IMR-90 (cell line): Measurements from ENCODE around the gene FEV. TPM values are rescaled to one million over a fixed set of nuclear protein-coding genes. Genes with fewer than 3 reads are reported as not detected.

Experiments
- ATAC-seq: fragments of 200-7000 bp; cut with Tn5 transposase; 2 replicates; pipeline ENCODE4 v1.9.1; 2020; ENCODE audit warnings: low read depth, mild to moderate bottlenecking, moderate library complexity
- BruUV-seq: library from RNA; stranded (reverse); fragments of 400-500 nt; replicated peaks from 2 replicates; lab custom pipeline; 2021; lab: Mats Ljungman, UMichigan
- CTCF ChIA-PET: fragments of 300-600 bp; formaldehyde crosslinking; extraction: SDS; loops from one replicate; lab custom pipeline; 2021; ENCODE audit warnings: antibody characterized with exemption; lab: Yijun Ruan, JAX
- POLR2A ChIA-PET: fragments of 300-600 bp; sonication (Branson Sonifier 250); formaldehyde crosslinking; loops from one replicate; lab custom pipeline; 2022; ENCODE audit warnings: antibody characterized with exemption; ENCODE audit not compliant: unreplicated experiment; lab: Charles Lee
- DNase-seq: peaks from one replicate; pipeline ENCODE4 v3.0.0; 2013
- H2AFZ ChIP-seq: replicated peaks from 2 replicates; pipeline ENCODE3; 2013; ENCODE audit warnings: low read length, mild to moderate bottlenecking; ENCODE audit not compliant: poor library complexity
- H2AK5ac ChIP-seq: 2 replicates; pipeline ENCODE4 v1.6.1; 2013; ENCODE audit warnings: low read depth, low read length, inconsistent platforms
- H2AK9ac ChIP-seq: replicated peaks from 2 replicates; pipeline ENCODE3; 2013; ENCODE audit warnings: mild to moderate bottlenecking, low read depth, low read length, moderate library complexity; ENCODE audit not compliant: poor library complexity
- H2BK120ac ChIP-seq: 2 replicates; pipeline ENCODE4 v1.6.1; 2013; ENCODE audit warnings: low read depth, low read length, inconsistent platforms
- H2BK15ac ChIP-seq: 3 replicates; pipeline ENCODE4 v1.6.1; 2013; ENCODE audit warnings: low read depth, low read length, inconsistent platforms
- H2BK20ac ChIP-seq: 2 replicates; pipeline ENCODE4 v1.6.1; 2013; ENCODE audit warnings: low read depth, mild to moderate bottlenecking, inconsistent platforms, low read length, moderate library complexity
- H2BK5ac ChIP-seq: 2 replicates; pipeline ENCODE4 v1.6.1; 2013; ENCODE audit warnings: mild to moderate bottlenecking, low read depth, low read length, inconsistent platforms; ENCODE audit not compliant: poor library complexity, severe bottlenecking
- H3K14ac ChIP-seq: replicated peaks from 2 replicates; pipeline ENCODE4 v1.6.1; 2013; ENCODE audit warnings: low read depth, low read length, inconsistent platforms
- H3K18ac ChIP-seq: 2 replicates; pipeline ENCODE4 v1.6.1; 2013; ENCODE audit warnings: low read depth, low read length, control low read depth
- H3K23ac ChIP-seq: 2 replicates; pipeline ENCODE4 v1.6.1; 2013; ENCODE audit warnings: low read depth, low read length, inconsistent platforms
- H3K27ac ChIP-seq: 2 replicates; pipeline ENCODE4 v1.5.1; 2013; ENCODE audit warnings: mild to moderate bottlenecking, control low read depth, low read length; ENCODE audit not compliant: insufficient read depth
- H3K27me3 ChIP-seq: 2 replicates; pipeline ENCODE4 v1.6.1; 2013; ENCODE audit warnings: low read length; ENCODE audit not compliant: control insufficient read depth, insufficient read depth
- H3K36me3 ChIP-seq: 2 replicates; pipeline ENCODE4 v1.6.1; 2013; ENCODE audit warnings: low read length, mixed read lengths; ENCODE audit not compliant: control insufficient read depth, insufficient read depth
- H3K4ac ChIP-seq: 2 replicates; pipeline ENCODE4 v1.6.1; 2013; ENCODE audit warnings: low read depth, low read length, inconsistent platforms
- H3K4me1 ChIP-seq: 2 replicates; pipeline ENCODE4 v1.6.1; 2013; ENCODE audit warnings: low read length, mixed read lengths; ENCODE audit not compliant: control insufficient read depth, insufficient read depth
- H3K4me2 ChIP-seq: 2 replicates; pipeline ENCODE4 v1.6.1; 2013; ENCODE audit warnings: low read depth, mild to moderate bottlenecking, control low read depth, low read length, moderate library complexity
- H3K4me3 ChIP-seq: 2 replicates; pipeline ENCODE4 v1.5.1; 2013; ENCODE audit warnings: low read depth, mild to moderate bottlenecking, control low read depth, low read length, moderate library complexity; ENCODE audit not compliant: insufficient read depth
- H3K56ac ChIP-seq: 2 replicates; pipeline ENCODE4 v1.6.1; 2013; ENCODE audit warnings: low read length, inconsistent platforms; ENCODE audit not compliant: insufficient read depth; ENCODE audit errors: extremely low read depth
- H3K79me1 ChIP-seq, 2 experiments: 2 replicates each; pipeline ENCODE4 v1.6.1; 2013; ENCODE audit warnings: low read length in 2 of 2, inconsistent platforms in 1 of 2, low read depth in 1 of 2
- H3K9ac ChIP-seq: 2 replicates; pipeline ENCODE4 v1.6.1; 2013; ENCODE audit warnings: low read depth, low read length, control low read depth
- H3K9me1 ChIP-seq: 2 replicates; pipeline ENCODE4 v1.6.1; 2013; ENCODE audit warnings: low read length, inconsistent platforms; ENCODE audit not compliant: insufficient read depth
- H3K9me3 ChIP-seq: 2 replicates; pipeline ENCODE4 v1.6.1; 2013; ENCODE audit warnings: low read length; ENCODE audit not compliant: control insufficient read depth, insufficient read depth
- H4K20me1 ChIP-seq: 2 replicates; pipeline ENCODE4 v1.6.1; 2013; ENCODE audit warnings: low read length, inconsistent platforms; ENCODE audit not compliant: insufficient read depth
- H4K5ac ChIP-seq: 2 replicates; pipeline ENCODE4 v1.6.1; 2013; ENCODE audit warnings: mild to moderate bottlenecking, low read depth, low read length, control low read depth
- H4K8ac ChIP-seq, 2 experiments: 2 replicates each; pipeline ENCODE4 v1.6.1; 2013; ENCODE audit warnings: low read depth in 2 of 2, low read length in 2 of 2, control low read depth in 1 of 2, inconsistent platforms in 1 of 2
- H4K91ac ChIP-seq: 2 replicates; pipeline ENCODE4 v1.6.1; 2013; ENCODE audit warnings: low read depth, low read length, inconsistent platforms; ENCODE audit not compliant: insufficient read depth
- CEBPB ChIP-seq: IDR thresholded peaks from 2 replicates; pipeline ENCODE4 v1.6.1; 2012; ENCODE audit warnings: low read depth, low read length, improper control_type of control experiment
- MAZ ChIP-seq: IDR thresholded peaks from 2 replicates; pipeline ENCODE4 v1.6.1; 2012; ENCODE audit warnings: low read depth, mild to moderate bottlenecking, low read length, improper control_type of control experiment, moderate library complexity, borderline replicate concordance
- WGBS, 2 experiments: methylation state at CpG; one replicate each; pipeline versions ENCODE4 v1.1.5 to v1.1.7; 2013; ENCODE audit warnings: missing lambda C conversion rate in 2 of 2; ENCODE audit not compliant: insufficient read length in 1 of 2; ENCODE audit errors: extremely low coverage in 2 of 2; 5-methylcytosine and 5-hydroxymethylcytosine counted together
- dilution Hi-C: fragments of 300-500 bp; cut with HindIII; formaldehyde crosslinking; loops from one replicate; pipeline ENCODE4 v1.14.3; 2018; ENCODE audit warnings: low sequenced_read_pairs; ENCODE audit not compliant: unreplicated experiment
- in situ Hi-C: fragments of 300-500 bp; cut with MboI; formaldehyde crosslinking; loops from 3 replicates; pipeline ENCODE4 v1.14.3; 2019; ENCODE audit warnings: low sequenced_read_pairs, inconsistent platforms, mixed read lengths
- intact Hi-C: fragments of 100-400 bp; cut with micrococcal nuclease; formaldehyde crosslinking; loops from 2 replicates; pipeline ENCODE4 v1.10.0; 2022
- polyA plus RNA-seq, 3 experiments: library from polyadenylated mRNA; depleted of rRNA; stranded (reverse); fragments of >200 nt; gene quantifications; 2 replicates each; pipeline ENCODE4 v1.2.3, GENCODE V29; 2012; ENCODE audit warnings: low replicate concordance in 1 of 3
- total RNA-seq: library from RNA; depleted of rRNA; stranded (reverse); fragments of >200 nt; gene quantifications from 2 replicates; pipeline ENCODE4 v1.2.3, GENCODE V29; 2012
- TF ChIP-seq, protein P1 (sequence below): fragments of 150-350 bp; IDR thresholded peaks from 2 replicates; pipeline ENCODE4 v1.6.1; 2016; ENCODE audit warnings: low read depth, mild to moderate bottlenecking, low read length, moderate library complexity, borderline replicate concordance
- TF ChIP-seq, protein P2 (sequence below): fragments of 150-350 bp; IDR thresholded peaks from 2 replicates; pipeline ENCODE4 v1.6.1; 2017; ENCODE audit warnings: mild to moderate bottlenecking, antibody characterized with exemption, low read length, low read depth

The FEV gene
- total and polyA plus RNA-seq, 2 of the 4 experiments (the other 2 are of a cell fraction): not detected

DNA sequence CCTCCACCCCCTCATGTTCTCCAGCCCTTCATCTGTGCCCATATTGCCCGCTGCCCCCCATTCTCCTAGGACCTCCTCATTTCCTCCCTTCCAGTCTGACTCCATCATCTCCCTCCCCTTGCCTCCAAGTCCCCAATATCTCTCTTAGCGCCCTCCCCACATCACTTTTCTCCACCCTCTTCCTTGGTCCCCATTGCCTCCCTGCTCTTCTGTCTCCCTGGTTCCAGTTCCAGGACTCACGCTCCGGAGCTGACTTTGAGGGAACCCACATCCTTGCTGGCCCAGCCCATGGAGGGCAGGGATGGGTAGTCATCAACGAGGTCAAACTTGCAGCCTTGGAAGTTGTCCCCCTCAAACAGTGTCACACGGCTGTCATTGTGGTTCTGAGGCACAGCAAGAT is 5.6 kb upstream of the FEV start:
- H3K27me3 ChIP-seq: peaks cover 97% of the 10 kb centered on the region
- CTCF ChIA-PET: no interaction called here

More for the DNA sequence above, 5.6 kb upstream of the FEV start:
- Histone ChIP-seq H3K56ac (no peak overlapping the region), H3K36me3 (no peaks in the 10 kb centered on the region), H2AK5ac (no peak overlapping the region), H4K5ac (no peak overlapping the region), H3K23ac (no peak overlapping the region), H3K9ac (no peak overlapping the region), H3K4me3 (no peak overlapping the region), H2AFZ (no peak overlapping the region), H3K9me3 (no peaks in the 10 kb centered on the region), H4K20me1 (peaks cover 3% of the 10 kb centered on the region; the same call in 1 of the 2 replicates), H3K27ac (no peak overlapping the region), H3K4me2 (no peak overlapping the region), H2BK120ac (no peak overlapping the region), H4K8ac (no peak overlapping the region), H2BK20ac (no peak overlapping the region), H3K79me1 (no peaks in the 10 kb centered on the region), H3K4me1 (no peaks in the 10 kb centered on the region; the same call in 1 of the 2 replicates), H4K91ac (no peak overlapping the region), H3K4ac (no peak overlapping the region), H2BK5ac (no peak overlapping the region), H2BK15ac (no peak overlapping the region), H3K14ac (no peak overlapping the region), H3K9me1 (peaks cover 3% of the 10 kb centered on the region; the same call in 1 of the 2 replicates), H2AK9ac (no peak overlapping the region), H3K18ac (no peak overlapping the region)
- dilution Hi-C loops (no loop called here), in situ Hi-C loops (no loop called here), intact Hi-C loops (no loop called here)
- BruUV-seq: no TSS peak
- DNase-seq: no peak
- WGBS, 2 experiments: 6% methylated on average over 3 of the region's 6 CpGs; no CpG with 5 or more reads in 1 of the 2 experiments
- POLR2A ChIA-PET: no interaction called here
- no peak for ATAC-seq
- TF ChIP-seq, protein P1, sequence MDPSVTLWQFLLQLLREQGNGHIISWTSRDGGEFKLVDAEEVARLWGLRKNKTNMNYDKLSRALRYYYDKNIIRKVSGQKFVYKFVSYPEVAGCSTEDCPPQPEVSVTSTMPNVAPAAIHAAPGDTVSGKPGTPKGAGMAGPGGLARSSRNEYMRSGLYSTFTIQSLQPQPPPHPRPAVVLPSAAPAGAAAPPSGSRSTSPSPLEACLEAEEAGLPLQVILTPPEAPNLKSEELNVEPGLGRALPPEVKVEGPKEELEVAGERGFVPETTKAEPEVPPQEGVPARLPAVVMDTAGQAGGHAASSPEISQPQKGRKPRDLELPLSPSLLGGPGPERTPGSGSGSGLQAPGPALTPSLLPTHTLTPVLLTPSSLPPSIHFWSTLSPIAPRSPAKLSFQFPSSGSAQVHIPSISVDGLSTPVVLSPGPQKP: no peak
- TF ChIP-seq MAZ (no peak), CEBPB (no peak)
- TF ChIP-seq, protein P2, sequence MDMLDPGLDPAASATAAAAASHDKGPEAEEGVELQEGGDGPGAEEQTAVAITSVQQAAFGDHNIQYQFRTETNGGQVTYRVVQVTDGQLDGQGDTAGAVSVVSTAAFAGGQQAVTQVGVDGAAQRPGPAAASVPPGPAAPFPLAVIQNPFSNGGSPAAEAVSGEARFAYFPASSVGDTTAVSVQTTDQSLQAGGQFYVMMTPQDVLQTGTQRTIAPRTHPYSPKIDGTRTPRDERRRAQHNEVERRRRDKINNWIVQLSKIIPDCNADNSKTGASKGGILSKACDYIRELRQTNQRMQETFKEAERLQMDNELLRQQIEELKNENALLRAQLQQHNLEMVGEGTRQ: no peak
